Lower leg skin (tissue), 3 donors: ENCODE results near the gene KIRREL3.

Source experiments
- CTCF ChIP-seq, 3 donors: fragments of 450-650 bp; IDR thresholded peaks; one replicate each; pipeline ENCODE4 v1.5.1; 2016; ENCODE audit warnings: antibody characterized with exemption in 3 of 3, mild to moderate bottlenecking in 3 of 3, moderate library complexity in 2 of 3
- POLR2A ChIP-seq, 2 donors: fragments of 450-650 bp; IDR thresholded peaks; one replicate each; pipeline ENCODE4 v1.6.1; 2016 to 2017; ENCODE audit warnings: antibody characterized with exemption in 2 of 2, mild to moderate bottlenecking in 1 of 2, moderate library complexity in 1 of 2

- TF ChIP-seq CTCF (IDR thresholded peaks at IDR 0.05) (no peak), POLR2A (IDR thresholded peaks at IDR 0.05) (no peak)
Measured at GRCh38 chr11:126660761-126661425, 339.7 kb downstream of the KIRREL3 start.
